IMR-90 (cell line): ENCODE data around the gene ETV7. TPM values are rescaled to one million over a fixed set of nuclear protein-coding genes. Genes with fewer than 3 reads are reported as not detected.

ENCODE experiments used
- ATAC-seq: fragments of 200-7000 bp; cut with Tn5 transposase; 2 replicates; pipeline ENCODE4 v1.9.1; 2020; ENCODE audit warnings: low read depth, mild to moderate bottlenecking, moderate library complexity
- BruUV-seq: library from RNA; stranded (reverse); fragments of 400-500 nt; replicated peaks from 2 replicates; lab custom pipeline; 2021; lab: Mats Ljungman, UMichigan
- CTCF ChIA-PET: fragments of 300-600 bp; formaldehyde crosslinking; extraction: SDS; loops from one replicate; lab custom pipeline; 2021; ENCODE audit warnings: antibody characterized with exemption; lab: Yijun Ruan, JAX
- POLR2A ChIA-PET: fragments of 300-600 bp; sonication (Branson Sonifier 250); formaldehyde crosslinking; loops from one replicate; lab custom pipeline; 2022; ENCODE audit warnings: antibody characterized with exemption; ENCODE audit not compliant: unreplicated experiment; lab: Charles Lee
- DNase-seq: peaks from one replicate; pipeline ENCODE4 v3.0.0; 2013
- H2AFZ ChIP-seq: replicated peaks from 2 replicates; pipeline ENCODE3; 2013; ENCODE audit warnings: low read length, mild to moderate bottlenecking; ENCODE audit not compliant: poor library complexity
- H2AK5ac ChIP-seq: 2 replicates; pipeline ENCODE4 v1.6.1; 2013; ENCODE audit warnings: low read depth, low read length, inconsistent platforms
- H2AK9ac ChIP-seq: replicated peaks from 2 replicates; pipeline ENCODE3; 2013; ENCODE audit warnings: mild to moderate bottlenecking, low read depth, low read length, moderate library complexity; ENCODE audit not compliant: poor library complexity
- H2BK120ac ChIP-seq: 2 replicates; pipeline ENCODE4 v1.6.1; 2013; ENCODE audit warnings: low read depth, low read length, inconsistent platforms
- H2BK15ac ChIP-seq: 3 replicates; pipeline ENCODE4 v1.6.1; 2013; ENCODE audit warnings: low read depth, low read length, inconsistent platforms
- H2BK20ac ChIP-seq: 2 replicates; pipeline ENCODE4 v1.6.1; 2013; ENCODE audit warnings: low read depth, mild to moderate bottlenecking, inconsistent platforms, low read length, moderate library complexity
- H2BK5ac ChIP-seq: 2 replicates; pipeline ENCODE4 v1.6.1; 2013; ENCODE audit warnings: mild to moderate bottlenecking, low read depth, low read length, inconsistent platforms; ENCODE audit not compliant: poor library complexity, severe bottlenecking
- H3K14ac ChIP-seq: replicated peaks from 2 replicates; pipeline ENCODE4 v1.6.1; 2013; ENCODE audit warnings: low read depth, low read length, inconsistent platforms
- H3K18ac ChIP-seq: 2 replicates; pipeline ENCODE4 v1.6.1; 2013; ENCODE audit warnings: low read depth, low read length, control low read depth
- H3K23ac ChIP-seq: 2 replicates; pipeline ENCODE4 v1.6.1; 2013; ENCODE audit warnings: low read depth, low read length, inconsistent platforms
- H3K27ac ChIP-seq: 2 replicates; pipeline ENCODE4 v1.5.1; 2013; ENCODE audit warnings: mild to moderate bottlenecking, control low read depth, low read length; ENCODE audit not compliant: insufficient read depth
- H3K27me3 ChIP-seq: 2 replicates; pipeline ENCODE4 v1.6.1; 2013; ENCODE audit warnings: low read length; ENCODE audit not compliant: control insufficient read depth, insufficient read depth
- H3K36me3 ChIP-seq: 2 replicates; pipeline ENCODE4 v1.6.1; 2013; ENCODE audit warnings: low read length, mixed read lengths; ENCODE audit not compliant: control insufficient read depth, insufficient read depth
- H3K4ac ChIP-seq: 2 replicates; pipeline ENCODE4 v1.6.1; 2013; ENCODE audit warnings: low read depth, low read length, inconsistent platforms
- H3K4me1 ChIP-seq: 2 replicates; pipeline ENCODE4 v1.6.1; 2013; ENCODE audit warnings: low read length, mixed read lengths; ENCODE audit not compliant: control insufficient read depth, insufficient read depth
- H3K4me2 ChIP-seq: 2 replicates; pipeline ENCODE4 v1.6.1; 2013; ENCODE audit warnings: low read depth, mild to moderate bottlenecking, control low read depth, low read length, moderate library complexity
- H3K4me3 ChIP-seq: 2 replicates; pipeline ENCODE4 v1.5.1; 2013; ENCODE audit warnings: low read depth, mild to moderate bottlenecking, control low read depth, low read length, moderate library complexity; ENCODE audit not compliant: insufficient read depth
- H3K56ac ChIP-seq: 2 replicates; pipeline ENCODE4 v1.6.1; 2013; ENCODE audit warnings: low read length, inconsistent platforms; ENCODE audit not compliant: insufficient read depth; ENCODE audit errors: extremely low read depth
- H3K79me1 ChIP-seq, 2 experiments: 2 replicates each; pipeline ENCODE4 v1.6.1; 2013; ENCODE audit warnings: low read length in 2 of 2, inconsistent platforms in 1 of 2, low read depth in 1 of 2
- H3K9ac ChIP-seq: 2 replicates; pipeline ENCODE4 v1.6.1; 2013; ENCODE audit warnings: low read depth, low read length, control low read depth
- H3K9me1 ChIP-seq: 2 replicates; pipeline ENCODE4 v1.6.1; 2013; ENCODE audit warnings: low read length, inconsistent platforms; ENCODE audit not compliant: insufficient read depth
- H3K9me3 ChIP-seq: 2 replicates; pipeline ENCODE4 v1.6.1; 2013; ENCODE audit warnings: low read length; ENCODE audit not compliant: control insufficient read depth, insufficient read depth
- H4K20me1 ChIP-seq: 2 replicates; pipeline ENCODE4 v1.6.1; 2013; ENCODE audit warnings: low read length, inconsistent platforms; ENCODE audit not compliant: insufficient read depth
- H4K5ac ChIP-seq: 2 replicates; pipeline ENCODE4 v1.6.1; 2013; ENCODE audit warnings: mild to moderate bottlenecking, low read depth, low read length, control low read depth
- H4K8ac ChIP-seq, 2 experiments: 2 replicates each; pipeline ENCODE4 v1.6.1; 2013; ENCODE audit warnings: low read depth in 2 of 2, low read length in 2 of 2, control low read depth in 1 of 2, inconsistent platforms in 1 of 2
- H4K91ac ChIP-seq: 2 replicates; pipeline ENCODE4 v1.6.1; 2013; ENCODE audit warnings: low read depth, low read length, inconsistent platforms; ENCODE audit not compliant: insufficient read depth
- BHLHE40 ChIP-seq: fragments of 150-350 bp; IDR thresholded peaks from 2 replicates; pipeline ENCODE4 v1.6.1; 2016; ENCODE audit warnings: mild to moderate bottlenecking, low read depth, low read length
- CEBPB ChIP-seq: IDR thresholded peaks from 2 replicates; pipeline ENCODE4 v1.6.1; 2012; ENCODE audit warnings: low read depth, low read length, improper control_type of control experiment
- CHD1 ChIP-seq: IDR thresholded peaks from 2 replicates; pipeline ENCODE4 v1.6.1; 2012; ENCODE audit warnings: low read depth, low read length, improper control_type of control experiment
- CTCF ChIP-seq: conservative IDR thresholded peaks from 2 replicates; pipeline ENCODE4 v1.5.1; 2012; ENCODE audit warnings: mild to moderate bottlenecking, low read depth, low read length, improper control_type of control experiment
- ELK1 ChIP-seq: fragments of 150-350 bp; IDR thresholded peaks from 2 replicates; pipeline ENCODE4 v1.6.1; 2016; ENCODE audit warnings: low read depth, mild to moderate bottlenecking, low read length, moderate library complexity, borderline replicate concordance
- FOS ChIP-seq: fragments of 150-350 bp; IDR thresholded peaks from 2 replicates; pipeline ENCODE4 v1.6.1; 2016; ENCODE audit warnings: low read depth, low read length
- MAFK ChIP-seq: IDR thresholded peaks from 2 replicates; pipeline ENCODE4 v1.6.1; 2012; ENCODE audit warnings: low read depth, low read length, improper control_type of control experiment
- MAZ ChIP-seq: IDR thresholded peaks from 2 replicates; pipeline ENCODE4 v1.6.1; 2012; ENCODE audit warnings: low read depth, mild to moderate bottlenecking, low read length, improper control_type of control experiment, moderate library complexity, borderline replicate concordance
- MXI1 ChIP-seq: IDR thresholded peaks from 2 replicates; pipeline ENCODE4 v1.6.1; 2012; ENCODE audit warnings: low read depth, mild to moderate bottlenecking, low read length, moderate library complexity, borderline replicate concordance
- NFE2L2 ChIP-seq: fragments of 150-350 bp; IDR thresholded peaks from 2 replicates; pipeline ENCODE4 v1.6.1; 2016; ENCODE audit warnings: low read depth, mild to moderate bottlenecking, low read length
- POLR2A ChIP-seq: IDR thresholded peaks from 2 replicates; pipeline ENCODE4 v1.6.1; 2012; ENCODE audit warnings: mild to moderate bottlenecking, low read depth, low read length
- RAD21 ChIP-seq: IDR thresholded peaks from 2 replicates; pipeline ENCODE4 v1.6.1; 2012; ENCODE audit warnings: low read length, improper control_type of control experiment
- RCOR1 ChIP-seq: IDR thresholded peaks from 2 replicates; pipeline ENCODE4 v1.6.1; 2012; ENCODE audit warnings: mild to moderate bottlenecking, low read length, improper control_type of control experiment; ENCODE audit not compliant: insufficient replicate concordance
- RFX5 ChIP-seq: IDR thresholded peaks from 2 replicates; pipeline ENCODE4 v1.8.0; 2012; ENCODE audit warnings: low read depth, mild to moderate bottlenecking, low read length, moderate library complexity
- SMC3 ChIP-seq: fragments of 150-350 bp; IDR thresholded peaks from 2 replicates; pipeline ENCODE4 v1.6.1; 2016; ENCODE audit warnings: low read depth, mild to moderate bottlenecking, antibody characterized with exemption, low read length, moderate library complexity
- USF2 ChIP-seq: fragments of 150-350 bp; IDR thresholded peaks from 2 replicates; pipeline ENCODE4 v1.6.1; 2017; ENCODE audit warnings: mild to moderate bottlenecking, antibody characterized with exemption, low read length, low read depth
- WGBS, 2 experiments: methylation state at CpG; one replicate each; pipeline versions ENCODE4 v1.1.5 to v1.1.7; 2013; ENCODE audit warnings: missing lambda C conversion rate in 2 of 2; ENCODE audit not compliant: insufficient read length in 1 of 2; ENCODE audit errors: extremely low coverage in 2 of 2; 5-methylcytosine and 5-hydroxymethylcytosine counted together
- dilution Hi-C: fragments of 300-500 bp; cut with HindIII; formaldehyde crosslinking; loops from one replicate; pipeline ENCODE4 v1.14.3; 2018; ENCODE audit warnings: low sequenced_read_pairs; ENCODE audit not compliant: unreplicated experiment
- in situ Hi-C: fragments of 300-500 bp; cut with MboI; formaldehyde crosslinking; loops from 3 replicates; pipeline ENCODE4 v1.14.3; 2019; ENCODE audit warnings: low sequenced_read_pairs, inconsistent platforms, mixed read lengths
- intact Hi-C: fragments of 100-400 bp; cut with micrococcal nuclease; formaldehyde crosslinking; loops from 2 replicates; pipeline ENCODE4 v1.10.0; 2022
- polyA plus RNA-seq, 3 experiments: library from polyadenylated mRNA; depleted of rRNA; stranded (reverse); fragments of >200 nt; gene quantifications; 2 replicates each; pipeline ENCODE4 v1.2.3, GENCODE V29; 2012; ENCODE audit warnings: low replicate concordance in 1 of 3
- total RNA-seq: library from RNA; depleted of rRNA; stranded (reverse); fragments of >200 nt; gene quantifications from 2 replicates; pipeline ENCODE4 v1.2.3, GENCODE V29; 2012

The ETV7 gene
- total and polyA plus RNA-seq, 2 of the 4 experiments (the other 2 are of a cell fraction), result 0.17 to 0.18 TPM

GRCh38 chr6:36378936-36379335, 8.5 kb downstream of the ETV7 start:
- dilution Hi-C loops, result no loop called here
- no peaks in the 10 kb centered on the region; the same call in 1 of the 2 replicates for H3K9me1 ChIP-seq
- ATAC-seq, result no peak
- H4K5ac ChIP-seq, result no peak overlapping the region
- no peak overlapping the region for H2BK5ac ChIP-seq
- H3K27me3 ChIP-seq, result peaks cover 23% of the 10 kb centered on the region
- no peaks in the 10 kb centered on the region for H4K20me1 ChIP-seq
- H3K27ac ChIP-seq, result no peak overlapping the region
- no peak overlapping the region for H3K14ac ChIP-seq
- no peak overlapping the region for H2AFZ ChIP-seq
- no peaks in the 10 kb centered on the region for H3K4me1 ChIP-seq
- no peak overlapping the region for H3K4me2 ChIP-seq
- DNase-seq, result no peak
- no peak overlapping the region for H4K91ac ChIP-seq
- H2BK20ac ChIP-seq, result no peak overlapping the region
- H3K36me3 ChIP-seq, result no peaks in the 10 kb centered on the region
- H3K23ac ChIP-seq, result no peak overlapping the region
- no peak overlapping the region for H2AK5ac ChIP-seq
- intact Hi-C loops, result no loop called here
- no peak overlapping the region for H2BK15ac ChIP-seq
- ChIA-PET CTCF (no interaction called here), POLR2A (no interaction called here)
- TF ChIP-seq MAFK (no peak), FOS (no peak), CEBPB (no peak), SMC3 (no peak), NFE2L2 (no peak), CHD1 (no peak), USF2 (no peak), ELK1 (no peak), MXI1 (no peak), CTCF (no peak), RCOR1 (no peak), POLR2A (no peak), RFX5 (no peak), RAD21 (no peak), MAZ (no peak), BHLHE40 (no peak)
- no peaks in the 10 kb centered on the region for H3K9me3 ChIP-seq
- no TSS peak for BruUV-seq
- no peak overlapping the region for H3K18ac ChIP-seq
- no peak overlapping the region for H2AK9ac ChIP-seq
- H3K4me3 ChIP-seq, result no peak overlapping the region
- H4K8ac ChIP-seq, result no peak overlapping the region
- no peak overlapping the region for H3K4ac ChIP-seq
- no peak overlapping the region for H3K9ac ChIP-seq
- H2BK120ac ChIP-seq, result no peak overlapping the region
- 69% methylated on average over 3 of the region's 10 CpGs; no CpG with 5 or more reads in 1 of the 2 experiments for WGBS, 2 experiments
- in situ Hi-C loops, result no loop called here
- no peaks in the 10 kb centered on the region for H3K79me1 ChIP-seq
- H3K56ac ChIP-seq, result no peak overlapping the region
